Fibroblast of villous mesenchyme (primary cell): Measurements from ENCODE around the gene TSPEAR. TPM values are rescaled to one million over a fixed set of nuclear protein-coding genes. Genes with fewer than 3 reads are reported as not detected.

Source experiments
- DNase-seq: peaks from one replicate; pipeline ENCODE4 v3.0.0-alpha.2; 2010; ENCODE audit warnings: low read depth
- H3K4me3 ChIP-seq: 2 replicates; pipeline ENCODE4 v1.5.1; 2011; ENCODE audit warnings: low read depth, mild to moderate bottlenecking, low read length
- CTCF ChIP-seq: IDR thresholded peaks from 2 replicates; pipeline ENCODE4 v1.5.1; 2012; ENCODE audit warnings: low read depth, mild to moderate bottlenecking, low read length; ENCODE audit not compliant: insufficient read depth
- total RNA-seq: library from RNA; depleted of rRNA; stranded (reverse); fragments of >200 nt; gene quantifications from 2 replicates; pipeline ENCODE4 v1.2.3, GENCODE V29; 2012

Gene TSPEAR
- total RNA-seq, 1 donor = not detected

DNA sequence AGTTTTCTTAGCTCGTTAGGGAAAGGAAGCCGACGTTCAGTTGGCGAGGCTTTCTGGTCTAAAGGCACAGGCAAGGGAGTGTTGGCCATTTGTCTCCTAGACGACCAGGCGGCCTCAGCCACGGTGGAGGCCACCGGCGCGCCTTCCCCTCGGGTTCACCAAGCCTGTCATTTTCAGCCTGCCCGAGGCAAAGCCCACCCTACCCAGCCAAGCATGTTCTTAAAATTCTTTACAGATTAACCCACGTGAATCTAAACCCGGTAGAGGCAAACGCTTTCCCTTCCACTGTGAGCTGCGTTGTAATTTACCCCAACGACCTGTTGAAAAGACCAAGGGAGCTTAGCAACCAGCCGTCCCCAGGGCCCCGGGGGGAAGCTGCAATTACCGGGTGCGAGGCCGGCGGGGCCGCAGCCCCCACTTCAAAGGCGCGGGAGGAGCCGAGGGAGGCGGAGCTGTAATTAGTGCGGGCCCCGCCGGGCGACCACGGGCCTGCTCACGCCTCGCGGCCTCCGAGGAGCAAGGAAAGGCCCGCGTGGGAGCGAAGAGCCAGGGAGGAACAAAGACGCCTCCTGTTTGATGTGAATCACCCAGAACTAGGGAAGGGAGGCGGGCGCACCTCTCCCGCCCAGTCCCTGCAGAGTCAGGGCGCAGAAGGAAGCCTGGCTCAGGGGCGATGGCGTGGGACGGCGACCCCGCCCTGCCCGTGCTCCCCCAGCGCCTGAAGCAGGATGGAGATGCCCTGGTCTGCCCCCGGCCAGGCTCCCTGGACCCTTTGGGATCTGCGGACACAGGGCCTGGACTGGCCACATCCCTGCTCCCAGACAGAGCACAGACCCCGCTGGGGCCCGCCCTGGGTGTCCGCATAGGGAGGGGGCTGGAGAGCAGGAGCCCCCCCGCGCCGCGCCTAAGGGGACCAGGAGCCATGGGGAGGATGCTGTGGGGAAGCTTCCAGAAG lies 12.1 kb upstream of the TSPEAR start:
- no peak overlapping the region for H3K4me3 ChIP-seq
- TF ChIP-seq CTCF = no peak
- DNase-seq = no peak

- no peak overlapping the region for H3K4me3 ChIP-seq
- DNase-seq = no peak
- no peak for TF ChIP-seq CTCF
These were observed 11.4 kb upstream of the TSPEAR start for GRCh38 chr21:44722731-44723130.

DNA sequence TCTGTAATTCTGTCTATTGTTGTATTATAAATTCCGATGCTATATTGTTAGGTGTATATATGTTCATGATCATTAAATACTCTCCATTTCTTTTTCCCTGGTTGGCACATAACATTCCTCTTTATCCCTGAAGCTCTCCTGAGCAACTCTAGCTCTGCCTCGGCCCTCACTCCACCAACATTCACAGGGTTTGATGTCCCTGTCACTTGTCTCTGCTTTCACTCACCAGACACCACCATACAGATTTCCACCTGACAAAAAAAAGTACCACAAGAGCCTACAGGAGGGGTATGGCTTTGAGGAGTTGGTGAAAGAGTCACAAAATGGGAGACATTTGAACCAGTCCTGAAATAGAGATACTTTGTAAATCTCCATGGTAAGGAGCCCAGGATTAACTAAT lies 8.8 kb upstream of the TSPEAR start:
- DNase-seq = no peak
- TF ChIP-seq CTCF = no peak
- H3K4me3 ChIP-seq = no peak overlapping the region

- no peak overlapping the region for H3K4me3 ChIP-seq
- no peak for TF ChIP-seq CTCF
- DNase-seq = no peak
These were observed 7.2 kb upstream of the TSPEAR start for GRCh38 chr21:44718571-44718970.

- DNase-seq = no peak
- TF ChIP-seq CTCF = no peak
These were observed 6.7 kb upstream of the TSPEAR start for GRCh38 chr21:44718093-44718492.

GRCh38 chr21:44716984-44717383 lies 5.6 kb upstream of the TSPEAR start:
- no peak for TF ChIP-seq CTCF
- DNase-seq = no peak
- no peak overlapping the region for H3K4me3 ChIP-seq

More at GRCh38 chr21:44718093-44718492, 6.7 kb upstream of the TSPEAR start:
- H3K4me3 ChIP-seq = no peak overlapping the region

DNA sequence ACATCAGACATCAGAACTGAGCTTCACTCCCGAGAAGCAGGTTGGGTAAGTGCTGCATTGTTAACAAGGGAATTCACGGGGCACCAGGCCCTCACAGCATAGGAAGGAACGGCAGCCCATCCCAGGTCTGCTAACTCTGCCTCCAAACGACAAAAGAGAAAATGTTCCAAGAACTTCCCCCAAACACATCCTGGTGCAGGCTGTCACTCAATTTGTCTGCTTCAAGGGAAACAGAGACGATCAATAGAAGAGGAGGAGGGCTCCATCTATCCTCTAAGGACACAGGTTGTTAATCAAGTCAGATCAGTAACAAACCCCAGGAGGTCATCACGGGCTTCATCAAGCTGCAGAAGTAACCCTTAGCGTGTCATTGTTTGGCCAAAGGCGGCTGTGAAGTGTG lies 3.5 kb upstream of the TSPEAR start:
- no peak overlapping the region for H3K4me3 ChIP-seq
- no peak for DNase-seq
- TF ChIP-seq CTCF = no peak
